ENCODE measurements around the gene PHKA2. TPM values are rescaled to one million over a fixed set of nuclear protein-coding genes. Genes with fewer than 3 reads are reported as not detected.

The PHKA2 gene
- total and polyA plus RNA-seq, 10 of the 15 experiments (the other 5 are each of a cell fraction or from before 2014, with no cell fraction given), result 1.4 to 25.6 (median 15.4) TPM

DNA sequence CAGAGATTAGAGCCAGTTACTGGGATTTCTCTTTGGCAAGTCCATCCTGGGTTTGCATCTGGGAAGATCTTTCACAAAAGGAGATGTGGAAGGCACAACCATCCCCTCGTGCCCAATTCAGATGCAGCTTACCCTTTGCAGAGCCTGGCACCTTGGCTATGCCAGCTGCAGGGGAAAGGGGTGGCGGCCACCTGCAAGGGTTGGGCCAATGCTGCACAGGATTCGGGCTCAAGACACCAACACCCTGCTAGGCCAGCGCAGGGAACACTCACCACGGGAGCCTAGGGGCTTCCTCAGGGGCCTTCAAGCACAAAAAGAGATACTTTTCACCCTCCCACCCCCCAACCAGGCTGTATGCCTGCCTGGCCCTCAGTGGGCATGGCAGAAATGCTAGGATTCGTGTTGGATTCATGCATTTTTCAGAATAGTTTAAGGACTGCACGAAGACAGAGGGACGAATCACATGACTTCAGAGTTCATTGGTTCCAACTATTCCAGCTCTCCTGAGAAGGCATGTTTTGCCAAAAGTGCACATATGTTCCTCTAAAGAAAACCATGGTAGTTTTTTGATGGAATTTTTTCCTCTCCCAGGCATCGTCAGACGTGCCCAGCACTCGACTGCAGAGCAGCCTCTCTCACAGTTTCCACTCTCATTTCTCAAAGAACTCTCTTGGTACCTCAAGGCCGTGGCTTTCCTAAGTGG, 94.4 kb downstream of the PHKA2 start (continued):
- TF ChIP-seq, protein P1, sequence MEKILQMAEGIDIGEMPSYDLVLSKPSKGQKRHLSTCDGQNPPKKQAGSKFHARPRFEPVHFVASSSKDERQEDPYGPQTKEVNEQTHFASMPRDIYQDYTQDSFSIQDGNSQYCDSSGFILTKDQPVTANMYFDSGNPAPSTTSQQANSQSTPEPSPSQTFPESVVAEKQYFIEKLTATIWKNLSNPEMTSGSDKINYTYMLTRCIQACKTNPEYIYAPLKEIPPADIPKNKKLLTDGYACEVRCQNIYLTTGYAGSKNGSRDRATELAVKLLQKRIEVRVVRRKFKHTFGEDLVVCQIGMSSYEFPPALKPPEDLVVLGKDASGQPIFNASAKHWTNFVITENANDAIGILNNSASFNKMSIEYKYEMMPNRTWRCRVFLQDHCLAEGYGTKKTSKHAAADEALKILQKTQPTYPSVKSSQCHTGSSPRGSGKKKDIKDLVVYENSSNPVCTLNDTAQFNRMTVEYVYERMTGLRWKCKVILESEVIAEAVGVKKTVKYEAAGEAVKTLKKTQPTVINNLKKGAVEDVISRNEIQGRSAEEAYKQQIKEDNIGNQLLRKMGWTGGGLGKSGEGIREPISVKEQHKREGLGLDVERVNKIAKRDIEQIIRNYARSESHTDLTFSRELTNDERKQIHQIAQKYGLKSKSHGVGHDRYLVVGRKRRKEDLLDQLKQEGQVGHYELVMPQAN (conservative IDR thresholded peaks at IDR 0.05), result no peak
- TF ChIP-seq WRNIP1 (IDR thresholded peaks at IDR 0.05; ENCODE audit: borderline replicate concordance, low read depth, low read length) (no peak), PAX5 (IDR thresholded peaks at IDR 0.05; ENCODE audit: borderline replicate concordance, low read depth, low read length) (no peak), BCLAF1 (IDR thresholded peaks at IDR 0.05) (no peak)
- TF ChIP-seq, protein P2, sequence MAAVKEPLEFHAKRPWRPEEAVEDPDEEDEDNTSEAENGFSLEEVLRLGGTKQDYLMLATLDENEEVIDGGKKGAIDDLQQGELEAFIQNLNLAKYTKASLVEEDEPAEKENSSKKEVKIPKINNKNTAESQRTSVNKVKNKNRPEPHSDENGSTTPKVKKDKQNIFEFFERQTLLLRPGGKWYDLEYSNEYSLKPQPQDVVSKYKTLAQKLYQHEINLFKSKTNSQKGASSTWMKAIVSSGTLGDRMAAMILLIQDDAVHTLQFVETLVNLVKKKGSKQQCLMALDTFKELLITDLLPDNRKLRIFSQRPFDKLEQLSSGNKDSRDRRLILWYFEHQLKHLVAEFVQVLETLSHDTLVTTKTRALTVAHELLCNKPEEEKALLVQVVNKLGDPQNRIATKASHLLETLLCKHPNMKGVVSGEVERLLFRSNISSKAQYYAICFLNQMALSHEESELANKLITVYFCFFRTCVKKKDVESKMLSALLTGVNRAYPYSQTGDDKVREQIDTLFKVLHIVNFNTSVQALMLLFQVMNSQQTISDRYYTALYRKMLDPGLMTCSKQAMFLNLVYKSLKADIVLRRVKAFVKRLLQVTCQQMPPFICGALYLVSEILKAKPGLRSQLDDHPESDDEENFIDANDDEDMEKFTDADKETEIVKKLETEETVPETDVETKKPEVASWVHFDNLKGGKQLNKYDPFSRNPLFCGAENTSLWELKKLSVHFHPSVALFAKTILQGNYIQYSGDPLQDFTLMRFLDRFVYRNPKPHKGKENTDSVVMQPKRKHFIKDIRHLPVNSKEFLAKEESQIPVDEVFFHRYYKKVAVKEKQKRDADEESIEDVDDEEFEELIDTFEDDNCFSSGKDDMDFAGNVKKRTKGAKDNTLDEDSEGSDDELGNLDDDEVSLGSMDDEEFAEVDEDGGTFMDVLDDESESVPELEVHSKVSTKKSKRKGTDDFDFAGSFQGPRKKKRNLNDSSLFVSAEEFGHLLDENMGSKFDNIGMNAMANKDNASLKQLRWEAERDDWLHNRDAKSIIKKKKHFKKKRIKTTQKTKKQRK (IDR thresholded peaks at IDR 0.05; ENCODE audit: low read depth, low read length), result no peak

Measured in GM12878 (cell line).